ENCODE measurements around the gene RHOBTB3.

- no peak for TF ChIP-seq CTCF (IDR thresholded peaks at IDR 0.05; ENCODE audit: low read depth, low read length, missing input control)
- peak; percentile 62 for TF ChIP-seq YY1 (IDR thresholded peaks at IDR 0.05)
- TF ChIP-seq REST (IDR thresholded peaks at IDR 0.05): peak; percentile 13
- peak; percentile 27 for TF ChIP-seq MAX (IDR thresholded peaks at IDR 0.05)
- TF ChIP-seq EGR1 (IDR thresholded peaks at IDR 0.05; ENCODE audit: low read depth in 2 of 2): no peak
- no peak for TF ChIP-seq RAD21 (IDR thresholded peaks at IDR 0.05)
- no peak for TF ChIP-seq GABPA (IDR thresholded peaks at IDR 0.05 in 1 of 2, conservative IDR thresholded peaks at IDR 0.05 in 1 of 2)
- TF ChIP-seq JUND (IDR thresholded peaks at IDR 0.05): no peak
- peak in 1 of 2 donors; percentile 9 for TF ChIP-seq HNF4A (conservative IDR thresholded peaks at IDR 0.05)
These were observed 114.3 kb downstream of the RHOBTB3 start for GRCh38 chr5:95845391-95845790.
